Measurements from ENCODE around the gene SRRM3. TPM values are rescaled to one million over a fixed set of nuclear protein-coding genes. Genes with fewer than 3 reads are reported as not detected.

The SRRM3 gene
- total and polyA plus RNA-seq, 9 of the 15 experiments (the other 6 are each of a cell fraction or from before 2014, with no cell fraction given): 0.04 to 0.91 (median 0.46) TPM; not detected in 2

- TF ChIP-seq ZKSCAN1 (IDR thresholded peaks at IDR 0.05; ENCODE audit: low read depth, low read length) (peak; percentile 16; the same call in 1 of the 2 replicates), TCF15 (CRISPR knock-in tag; IDR thresholded peaks at IDR 0.05) (no peak), PTBP1 (IDR thresholded peaks at IDR 0.05; ENCODE audit: low read depth, low read length) (no peak), NBN (IDR thresholded peaks at IDR 0.05; ENCODE audit: low read depth) (peak; percentile 15; the same call in 1 of the 2 replicates), E2F8 (IDR thresholded peaks at IDR 0.05; ENCODE audit: low read depth, partially characterized antibody) (no peak), ZNF133 (CRISPR knock-in tag; IDR thresholded peaks at IDR 0.05) (no peak), ZNF384 (IDR thresholded peaks at IDR 0.05; ENCODE audit: low read depth, low read length) (no peak), ZNF263 (CRISPR knock-in tag; IDR thresholded peaks at IDR 0.05; ENCODE audit: borderline replicate concordance) (no peak), RBM22 (IDR thresholded peaks at IDR 0.05; ENCODE audit: low read depth, low read length, poor library complexity, severe bottlenecking) (peak; percentile 84), SPI1 (IDR thresholded peaks at IDR 0.05; ENCODE audit: borderline replicate concordance, low read depth, low read length) (no peak), CEBPB (tag; IDR thresholded peaks at IDR 0.05) (no peak), PCBP1 (IDR thresholded peaks at IDR 0.05; ENCODE audit: low read depth, low read length, poor library complexity, severe bottlenecking) (peak; percentile 46), HOXB6 (CRISPR knock-in tag; IDR thresholded peaks at IDR 0.05; ENCODE audit: borderline replicate concordance) (no peak), HMG20B (CRISPR knock-in tag; IDR thresholded peaks at IDR 0.05) (no peak), ZBTB26 (CRISPR knock-in tag; IDR thresholded peaks at IDR 0.05) (0 out of 2 replicates have a peak, but pooled peaks have one; percentile 6), SMC3 (conservative IDR thresholded peaks at IDR 0.05; ENCODE audit: insufficient read depth, low read depth, low read length) (0 out of 2 replicates have a peak, but pooled peaks have one; percentile 7), CBX8 (IDR thresholded peaks at IDR 0.05; ENCODE audit: borderline replicate concordance, extremely low read depth, low read depth, low read length, poor library complexity, severe bottlenecking) (no peak), ESRRA (IDR thresholded peaks at IDR 0.05; ENCODE audit: borderline replicate concordance, low read depth) (0 out of 2 replicates have a peak, but pooled peaks have one; percentile 15), HNRNPH1 (optimal IDR thresholded peaks at IDR 0.05; ENCODE audit: low read depth, low read length) (no peak), ZSCAN32 (CRISPR knock-in tag; IDR thresholded peaks at IDR 0.05) (no peak)
- TF ChIP-seq, protein P1, sequence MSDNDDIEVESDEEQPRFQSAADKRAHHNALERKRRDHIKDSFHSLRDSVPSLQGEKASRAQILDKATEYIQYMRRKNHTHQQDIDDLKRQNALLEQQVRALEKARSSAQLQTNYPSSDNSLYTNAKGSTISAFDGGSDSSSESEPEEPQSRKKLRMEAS (CRISPR knock-in tag; IDR thresholded peaks at IDR 0.05): no peak
- TF ChIP-seq, protein P2, sequence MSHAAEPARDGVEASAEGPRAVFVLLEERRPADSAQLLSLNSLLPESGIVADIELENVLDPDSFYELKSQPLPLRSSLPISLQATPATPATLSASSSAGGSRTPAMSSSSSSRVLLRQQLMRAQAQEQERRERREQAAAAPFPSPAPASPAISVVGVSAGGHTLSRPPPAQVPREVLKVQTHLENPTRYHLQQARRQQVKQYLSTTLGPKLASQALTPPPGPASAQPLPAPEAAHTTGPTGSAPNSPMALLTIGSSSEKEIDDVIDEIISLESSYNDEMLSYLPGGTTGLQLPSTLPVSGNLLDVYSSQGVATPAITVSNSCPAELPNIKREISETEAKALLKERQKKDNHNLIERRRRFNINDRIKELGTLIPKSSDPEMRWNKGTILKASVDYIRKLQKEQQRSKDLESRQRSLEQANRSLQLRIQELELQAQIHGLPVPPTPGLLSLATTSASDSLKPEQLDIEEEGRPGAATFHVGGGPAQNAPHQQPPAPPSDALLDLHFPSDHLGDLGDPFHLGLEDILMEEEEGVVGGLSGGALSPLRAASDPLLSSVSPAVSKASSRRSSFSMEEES (CRISPR knock-in tag; IDR thresholded peaks at IDR 0.05): no peak
Measured at GRCh38 chr7:76317782-76318487, 116.2 kb downstream of the SRRM3 start (continued).

Measured in K562 (cell line).